Measurements from ENCODE around the gene SPATA2. TPM values are rescaled to one million over a fixed set of nuclear protein-coding genes. Genes with fewer than 3 reads are reported as not detected.

Gene SPATA2
- total and polyA plus RNA-seq, 2 donors (not counting 3 experiments of a cell fraction or from before 2014, with no cell fraction given), result 4.9 to 6.1 TPM

- Histone ChIP-seq H3K27me3 (ENCODE audit: control insufficient read depth in 2 of 2, insufficient read depth in 2 of 2, low read length in 2 of 2) (no peaks in the 10 kb centered on the region), H3K36me3 (ENCODE audit: control insufficient read depth in 2 of 2, extremely low read depth in 1 of 2, insufficient read depth in 2 of 2, low read length in 2 of 2) (peaks cover 0 to 16% of the 10 kb centered on the region in 2 experiments), H3K4me1 (ENCODE audit: control insufficient read depth, extremely low read depth, insufficient read depth, low read length) (peaks cover 2% of the 10 kb centered on the region), H2AFZ (ENCODE audit: low read depth, low read length) (no peak overlapping the region), H3K9me1 (replicated peaks; ENCODE audit: control insufficient read depth, extremely low read depth, insufficient read depth, low read length) (no peaks in the 10 kb centered on the region), H3K79me2 (ENCODE audit: control insufficient read depth, insufficient read depth, low read length) (no peaks in the 10 kb centered on the region), H3K4me3 (replicated peaks in 1 of 3; ENCODE audit: insufficient read depth in 1 of 3, low read depth in 1 of 3, low read length in 3 of 3) (no peak overlapping the region), H4K20me1 (replicated peaks; ENCODE audit: control insufficient read depth, extremely low read depth, insufficient read depth, low read length) (no peaks in the 10 kb centered on the region), H3K27ac (ENCODE audit: insufficient read depth, low read depth, low read length) (no peak overlapping the region), H3K9me3 (replicated peaks; ENCODE audit: control insufficient read depth, insufficient read depth, low read length) (no peaks in the 10 kb centered on the region), H3K4me2 (ENCODE audit: insufficient read depth, low read length) (no peak overlapping the region), H3K9ac (replicated peaks; ENCODE audit: extremely low read depth, insufficient read depth, low read length) (no peak overlapping the region)
- DNase-seq (ENCODE audit: low read depth, low spot score), result no peak
- FAIRE-seq, result no peak
- CTCF ChIA-PET, result no interaction called here
- dilution Hi-C loops (cut with MboI; ENCODE audit: extremely low pct_ligation_motif_present, low sequenced_read_pairs) (no loop called here), intact Hi-C loops (cut with micrococcal nuclease) (no loop called here)
- POLR2A ChIA-PET, result no interaction called here
- TF ChIP-seq POLR2AphosphoS5 (IDR thresholded peaks at IDR 0.05; ENCODE audit: insufficient read depth, low read depth, low read length) (no peak), CTCF (IDR thresholded peaks at IDR 0.05; ENCODE audit: extremely low read depth in 1 of 2, insufficient read depth in 1 of 2, low read depth in 1 of 2, low read length in 2 of 2) (no peak), GATA2 (IDR thresholded peaks at IDR 0.05; ENCODE audit: insufficient read depth, insufficient read length, low read depth, low read length) (no peak), JUN (IDR thresholded peaks at IDR 0.05; ENCODE audit: borderline replicate concordance, insufficient read depth, insufficient read length, low read depth) (no peak), MAX (IDR thresholded peaks at IDR 0.05; ENCODE audit: insufficient read depth, insufficient read length) (no peak), MYC (IDR thresholded peaks at IDR 0.05; ENCODE audit: low read depth, low read length) (no peak), POLR2A (IDR thresholded peaks at IDR 0.05; ENCODE audit: low read depth, low read length) (no peak), EZH2 (IDR thresholded peaks at IDR 0.05; ENCODE audit: borderline replicate concordance, low read depth, low read length, severe bottlenecking) (no peak), FOS (IDR thresholded peaks at IDR 0.05; ENCODE audit: borderline replicate concordance, insufficient read depth, low read length) (no peak)
- BruUV-seq (replicated peaks), result no TSS peak
These were observed 32.0 kb downstream of the SPATA2 start for GRCh38 chr20:49883246-49883802.

Data from endothelial cell of umbilical vein (primary cell).